Trophoblast cell (in vitro differentiated cells and primary cell): ENCODE data around the gene ADIPOR1.

ENCODE experiments used
- DNase-seq, 2 donors: peaks; one replicate each; pipeline ENCODE4 v3.0.0-alpha.2; 2016
- H2AFZ ChIP-seq: 2 replicates; pipeline ENCODE4 v1.6.1; 2013; ENCODE audit warnings: low read length, moderate library complexity, mild to moderate bottlenecking; ENCODE audit not compliant: insufficient read depth, poor library complexity
- H2AK5ac ChIP-seq: 2 replicates; pipeline ENCODE4 v1.6.1; 2013; ENCODE audit warnings: mild to moderate bottlenecking, low read length
- H2BK120ac ChIP-seq: 2 replicates; pipeline ENCODE4 v1.6.1; 2013; ENCODE audit warnings: low read length, mild to moderate bottlenecking, moderate library complexity; ENCODE audit not compliant: insufficient read depth, poor library complexity
- H2BK12ac ChIP-seq: 2 replicates; pipeline ENCODE4 v1.6.1; 2013; ENCODE audit warnings: mild to moderate bottlenecking, low read length, moderate library complexity
- H2BK5ac ChIP-seq: 2 replicates; pipeline ENCODE4 v1.6.1; 2013; ENCODE audit warnings: low read length, low read depth, moderate library complexity, mild to moderate bottlenecking; ENCODE audit not compliant: poor library complexity
- H3K14ac ChIP-seq: 2 replicates; pipeline ENCODE4 v1.6.1; 2013; ENCODE audit warnings: mild to moderate bottlenecking, low read length
- H3K18ac ChIP-seq: 2 replicates; pipeline ENCODE4 v1.6.1; 2013; ENCODE audit warnings: mild to moderate bottlenecking, low read length
- H3K23ac ChIP-seq: 2 replicates; pipeline ENCODE4 v1.6.1; 2013; ENCODE audit warnings: low read length
- H3K27ac ChIP-seq: 2 replicates; pipeline ENCODE4 v1.5.1; 2013; ENCODE audit warnings: low read depth, mild to moderate bottlenecking, inconsistent platforms, low read length, moderate library complexity
- H3K27me3 ChIP-seq: 2 replicates; pipeline ENCODE4 v1.6.1; 2013; ENCODE audit warnings: inconsistent platforms, mild to moderate bottlenecking, low read length, moderate library complexity; ENCODE audit not compliant: insufficient read depth
- H3K36me3 ChIP-seq, 2 experiments: 1 replicate in 1 of 2; 2 replicates in 1 of 2; pipeline ENCODE4 v1.6.1; 2013; ENCODE audit warnings: low read length in 2 of 2, mild to moderate bottlenecking in 2 of 2, moderate library complexity in 1 of 2; ENCODE audit not compliant: insufficient read depth in 2 of 2, control insufficient read depth in 1 of 2
- H3K4ac ChIP-seq: 2 replicates; pipeline ENCODE4 v1.6.1; 2013; ENCODE audit warnings: low read depth, mild to moderate bottlenecking, low read length, moderate library complexity
- H3K4me1 ChIP-seq, 2 experiments: 1 replicate in 1 of 2; 2 replicates in 1 of 2; pipeline ENCODE4 v1.6.1; 2013; ENCODE audit warnings: low read length in 2 of 2, mild to moderate bottlenecking in 2 of 2, moderate library complexity in 1 of 2; ENCODE audit not compliant: insufficient read depth in 2 of 2, control insufficient read depth in 1 of 2
- H3K4me2 ChIP-seq: 2 replicates; pipeline ENCODE4 v1.6.1; 2013; ENCODE audit warnings: inconsistent platforms, mild to moderate bottlenecking, low read length, moderate library complexity
- H3K4me3 ChIP-seq: 2 replicates; pipeline ENCODE4 v1.5.1; 2013; ENCODE audit warnings: mild to moderate bottlenecking, low read depth, low read length, inconsistent platforms
- H3K79me1 ChIP-seq: one replicate; pipeline ENCODE4 v1.6.1; 2013; ENCODE audit warnings: low read length
- H3K79me2 ChIP-seq: 2 replicates; pipeline ENCODE4 v1.6.1; 2013; ENCODE audit warnings: low read length, mild to moderate bottlenecking; ENCODE audit not compliant: control insufficient read depth, insufficient read depth, poor library complexity
- H3K9ac ChIP-seq: 2 replicates; pipeline ENCODE4 v1.6.1; 2013; ENCODE audit warnings: mild to moderate bottlenecking, low read length
- H3K9me3 ChIP-seq: 2 replicates; pipeline ENCODE4 v1.6.1; 2013; ENCODE audit warnings: low read depth, mild to moderate bottlenecking, control low read depth, inconsistent platforms, low read length; ENCODE audit not compliant: insufficient read depth
- H4K12ac ChIP-seq: 2 replicates; pipeline ENCODE4 v1.6.1; 2013; ENCODE audit warnings: low read depth, mild to moderate bottlenecking, low read length, moderate library complexity
- H4K8ac ChIP-seq: 2 replicates; pipeline ENCODE4 v1.6.1; 2013; ENCODE audit warnings: low read depth, mild to moderate bottlenecking, low read length, moderate library complexity
- H4K91ac ChIP-seq: one replicate; pipeline ENCODE4 v1.6.1; 2013; ENCODE audit warnings: low read depth, mild to moderate bottlenecking, low read length, moderate library complexity
- WGBS: extraction: QIAGEN DNeasy Blood & Tissue Kit; methylation state at CpG from one replicate; pipeline ENCODE4 v1.1.7; 2013; ENCODE audit warnings: missing lambda C conversion rate; ENCODE audit not compliant: insufficient read length, insufficient coverage; ENCODE audit errors: extremely low coverage; 5-methylcytosine and 5-hydroxymethylcytosine counted together

The ADIPOR1 gene

DNA sequence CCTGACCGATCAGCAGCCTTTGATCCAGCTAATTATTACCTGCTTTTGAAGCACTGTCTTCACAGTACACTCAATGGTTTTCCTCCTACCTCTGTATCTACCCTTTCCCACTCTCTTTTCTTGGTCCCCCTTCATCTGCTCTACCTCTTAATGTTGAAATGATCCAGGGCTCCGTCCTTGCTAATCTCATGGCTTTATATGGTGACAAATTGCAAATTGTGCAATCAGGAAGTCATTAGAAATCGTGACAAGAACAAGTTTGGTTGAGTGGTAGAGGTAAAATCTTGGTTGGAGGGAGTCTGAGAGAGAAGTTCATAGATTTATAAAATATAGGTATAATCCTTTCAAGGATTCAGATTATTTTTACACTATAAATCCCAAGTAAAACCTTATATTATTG lies 18.5 kb upstream of the ADIPOR1 start:
- H3K79me1 ChIP-seq: no peaks in the 10 kb centered on the region
- DNase-seq: no peak
- H3K9ac ChIP-seq: no peak overlapping the region
- H3K4ac ChIP-seq: no peak overlapping the region
- no peak overlapping the region for H4K12ac ChIP-seq
- no peak overlapping the region for H3K18ac ChIP-seq
- H2BK12ac ChIP-seq: no peak overlapping the region
- no peak overlapping the region for H3K4me3 ChIP-seq
- no peaks in the 10 kb centered on the region for H3K27me3 ChIP-seq
- H3K36me3 ChIP-seq: no peaks in the 10 kb centered on the region
- H3K4me2 ChIP-seq: no peak overlapping the region
- H3K27ac ChIP-seq: no peak overlapping the region
- H2BK5ac ChIP-seq: no peak overlapping the region
- no peaks in the 10 kb centered on the region for H3K4me1 ChIP-seq
- H2AFZ ChIP-seq: no peak overlapping the region
- no peak overlapping the region for H3K14ac ChIP-seq
- WGBS: no CpG with 5 or more reads among the region's 3 CpGs
- H3K23ac ChIP-seq: no peak overlapping the region
- H2BK120ac ChIP-seq: no peak overlapping the region
- H4K91ac ChIP-seq: no peak overlapping the region
- H4K8ac ChIP-seq: no peak overlapping the region
- H3K79me2 ChIP-seq: no peaks in the 10 kb centered on the region
- no peaks in the 10 kb centered on the region for H3K9me3 ChIP-seq
- no peak overlapping the region for H2AK5ac ChIP-seq

DNA sequence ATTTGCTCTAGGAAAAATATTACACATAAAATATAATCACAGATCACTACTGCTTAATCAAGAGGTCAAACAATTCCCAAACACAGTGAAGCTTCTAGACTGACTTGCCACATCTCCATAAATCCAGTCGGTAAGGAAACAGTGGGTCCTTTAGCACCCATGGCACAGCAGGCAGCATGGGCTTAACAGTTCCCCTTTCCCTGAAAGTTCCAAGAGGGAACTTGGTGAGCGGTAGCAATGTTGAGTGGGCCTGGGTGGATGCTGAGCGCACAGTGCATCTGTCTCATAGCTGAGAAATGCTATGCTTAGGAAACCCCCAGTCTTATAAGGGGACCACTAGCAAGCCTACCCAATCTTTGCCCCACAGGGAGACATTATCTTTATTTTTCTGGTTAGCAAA lies 16.7 kb upstream of the ADIPOR1 start:
- no peak overlapping the region for H3K4ac ChIP-seq
- H3K4me2 ChIP-seq: no peak overlapping the region
- H3K18ac ChIP-seq: no peak overlapping the region
- no peaks in the 10 kb centered on the region for H3K27me3 ChIP-seq
- no peak overlapping the region for H4K8ac ChIP-seq
- no peak overlapping the region for H2BK5ac ChIP-seq
- H2BK12ac ChIP-seq: no peak overlapping the region
- no peak overlapping the region for H2AK5ac ChIP-seq
- no peaks in the 10 kb centered on the region for H3K36me3 ChIP-seq
- H2BK120ac ChIP-seq: no peak overlapping the region
- no peaks in the 10 kb centered on the region for H3K9me3 ChIP-seq
- H4K91ac ChIP-seq: no peak overlapping the region
- no peak overlapping the region for H2AFZ ChIP-seq
- H4K12ac ChIP-seq: no peak overlapping the region
- H3K27ac ChIP-seq: no peak overlapping the region
- no CpG with 5 or more reads among the region's 3 CpGs for WGBS
- no peak overlapping the region for H3K14ac ChIP-seq
- DNase-seq: no peak
- H3K4me3 ChIP-seq: no peak overlapping the region
- no peaks in the 10 kb centered on the region for H3K79me2 ChIP-seq
- H3K23ac ChIP-seq: no peak overlapping the region
- no peaks in the 10 kb centered on the region for H3K4me1 ChIP-seq
- no peaks in the 10 kb centered on the region for H3K79me1 ChIP-seq
- no peak overlapping the region for H3K9ac ChIP-seq

GRCh38 chr1:202972046-202972445 lies 13.9 kb upstream of the ADIPOR1 start:
- H3K14ac ChIP-seq: no peak overlapping the region
- H4K8ac ChIP-seq: no peak overlapping the region
- no peaks in the 10 kb centered on the region for H3K36me3 ChIP-seq
- no peak overlapping the region for H2BK120ac ChIP-seq
- H3K27me3 ChIP-seq: no peaks in the 10 kb centered on the region
- no peak overlapping the region for H3K9ac ChIP-seq
- H2AFZ ChIP-seq: no peak overlapping the region
- no peak overlapping the region for H2AK5ac ChIP-seq
- H4K91ac ChIP-seq: no peak overlapping the region
- H4K12ac ChIP-seq: no peak overlapping the region
- H3K4me1 ChIP-seq: peaks cover 4 to 5% of the 10 kb centered on the region in 2 experiments
- H3K9me3 ChIP-seq: no peaks in the 10 kb centered on the region
- WGBS: no CpG with 5 or more reads among the region's 4 CpGs
- DNase-seq: no peak
- peaks cover 5% of the 10 kb centered on the region for H3K79me1 ChIP-seq
- no peak overlapping the region for H3K4ac ChIP-seq
- H2BK12ac ChIP-seq: no peak overlapping the region
- H2BK5ac ChIP-seq: no peak overlapping the region
- no peak overlapping the region for H3K27ac ChIP-seq
- H3K79me2 ChIP-seq: peaks cover 2% of the 10 kb centered on the region
- no peak overlapping the region for H3K23ac ChIP-seq
- no peak overlapping the region for H3K4me2 ChIP-seq
- H3K18ac ChIP-seq: no peak overlapping the region
- H3K4me3 ChIP-seq: no peak overlapping the region

DNA sequence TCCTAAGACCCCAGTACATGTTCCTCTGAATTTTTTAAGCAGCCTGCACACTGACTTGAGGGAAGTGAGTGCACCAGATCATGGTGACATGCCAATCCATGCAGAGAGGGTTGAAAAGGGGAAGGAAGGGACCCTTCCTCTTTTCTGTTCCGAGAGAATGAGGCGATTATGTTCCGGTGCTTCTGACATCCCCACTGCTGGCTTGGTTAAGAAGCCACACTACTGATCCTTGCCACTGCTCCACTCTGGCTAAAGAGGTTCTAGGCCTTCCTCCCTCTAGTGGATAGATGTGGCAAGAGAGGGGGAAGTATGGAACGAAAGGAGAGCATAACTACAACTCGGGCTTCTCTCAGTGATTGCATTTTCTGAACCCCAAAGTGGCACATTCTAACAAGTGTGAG lies 10.8 kb upstream of the ADIPOR1 start:
- Histone ChIP-seq H4K8ac (no peak overlapping the region), H3K23ac (no peak overlapping the region), H3K27ac (no peak overlapping the region), H3K14ac (no peak overlapping the region), H3K79me2 (peaks cover 11% of the 10 kb centered on the region), H2BK5ac (no peak overlapping the region), H3K4me3 (no peak overlapping the region), H3K4me2 (no peak overlapping the region), H3K9me3 (peaks cover 2% of the 10 kb centered on the region), H3K4ac (no peak overlapping the region), H4K12ac (no peak overlapping the region), H2BK12ac (no peak overlapping the region), H2BK120ac (no peak overlapping the region), H3K9ac (no peak overlapping the region), H2AK5ac (no peak overlapping the region), H3K36me3 (peaks cover 3 to 4% of the 10 kb centered on the region in 2 experiments), H3K4me1 (peaks cover 19 to 25% of the 10 kb centered on the region in 2 experiments), H3K18ac (no peak overlapping the region), H3K79me1 (peaks cover 19% of the 10 kb centered on the region), H4K91ac (no peak overlapping the region), H3K27me3 (no peaks in the 10 kb centered on the region), H2AFZ (peak overlapping the region; percentile 15)
- DNase-seq: peak; percentile 31 to 67
- no CpG with 5 or more reads among the region's 5 CpGs for WGBS
